ENCODE measurements around the gene TRPM7.

Gene TRPM7

DNA sequence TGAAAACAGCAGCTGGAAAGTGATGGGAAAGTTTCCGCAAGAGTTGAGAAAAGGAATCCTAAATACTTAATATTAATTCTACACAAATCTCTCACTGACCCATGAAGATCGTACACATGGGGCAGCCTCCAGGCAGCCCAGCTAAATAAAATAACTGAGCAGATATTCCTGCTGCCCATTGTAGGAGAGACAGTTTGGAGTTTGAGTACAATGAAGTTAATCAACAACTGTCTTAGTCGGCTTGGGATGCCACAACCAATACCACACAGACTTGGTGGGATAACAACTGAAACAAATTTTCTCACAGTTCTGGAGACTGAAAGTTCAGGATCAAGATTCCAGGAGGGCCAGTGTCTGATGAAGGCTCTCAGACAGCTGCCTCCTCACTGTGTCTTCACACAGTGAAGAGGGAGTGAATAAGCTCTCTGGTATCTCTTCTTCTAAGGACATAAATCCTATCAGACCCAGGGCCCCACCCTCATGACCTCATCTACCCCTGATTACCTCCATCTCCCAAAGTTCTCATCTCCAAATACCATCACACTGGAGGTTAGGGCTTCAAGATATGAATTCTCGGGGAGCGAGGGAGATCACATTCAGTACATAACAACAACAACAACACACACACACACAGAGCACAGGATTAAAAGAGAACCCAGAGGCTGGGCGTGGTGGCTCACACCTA is 9.7 kb downstream of the TRPM7 start:
- FAIRE-seq (no peak), DNase-seq (ENCODE audit: insufficient read length, low spot score) (no peak)
- TF ChIP-seq SPI1 (IDR thresholded peaks at IDR 0.05; ENCODE audit: low read depth, low read length) (no peak), POLR2A (IDR thresholded peaks at IDR 0.05; ENCODE audit: low read depth, low read length) (no peak), POLR2AphosphoS5 (IDR thresholded peaks at IDR 0.05; ENCODE audit: low read depth, low read length) (no peak)

DNA sequence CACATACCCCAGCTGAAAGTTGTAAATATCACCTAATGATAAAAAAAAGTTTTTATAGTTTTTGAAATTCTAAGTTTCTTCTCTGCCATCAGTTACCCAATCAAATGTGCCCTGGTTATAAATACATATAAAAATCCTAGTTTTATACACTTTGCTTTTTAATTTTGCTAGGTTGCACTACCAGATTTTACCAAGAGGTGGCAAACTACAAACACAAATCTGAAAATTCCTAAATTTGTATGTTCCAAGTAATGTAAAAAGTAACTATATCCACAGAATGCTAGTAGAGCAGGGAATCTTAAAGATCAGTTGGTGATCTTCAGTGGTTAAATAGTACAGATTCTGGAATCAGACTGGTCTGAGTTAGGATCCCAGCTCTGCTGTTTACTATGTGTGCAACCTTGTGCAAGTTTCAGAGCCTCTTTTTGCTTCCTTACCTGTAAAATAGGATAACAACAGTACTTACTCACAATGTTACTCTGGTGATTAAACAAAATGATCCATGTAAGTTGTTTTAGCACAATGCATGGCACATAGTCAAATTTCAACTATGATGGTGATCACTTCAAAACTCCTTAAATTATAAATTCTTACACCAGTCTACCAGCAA is 11.0 kb downstream of the TRPM7 start:
- no peak for FAIRE-seq
- TF ChIP-seq POLR2A (IDR thresholded peaks at IDR 0.05; ENCODE audit: low read depth, low read length) (no peak), POLR2AphosphoS5 (IDR thresholded peaks at IDR 0.05; ENCODE audit: low read depth, low read length) (no peak), POU2F2 (IDR thresholded peaks at IDR 0.05; ENCODE audit: low read depth, low read length) (no peak), PAX5 (IDR thresholded peaks at IDR 0.05; ENCODE audit: insufficient read depth, low read length, severe bottlenecking) (no peak), TAF1 (IDR thresholded peaks at IDR 0.05; ENCODE audit: low read depth, low read length) (no peak)
- DNase-seq (ENCODE audit: insufficient read length, low spot score): no peak

DNA sequence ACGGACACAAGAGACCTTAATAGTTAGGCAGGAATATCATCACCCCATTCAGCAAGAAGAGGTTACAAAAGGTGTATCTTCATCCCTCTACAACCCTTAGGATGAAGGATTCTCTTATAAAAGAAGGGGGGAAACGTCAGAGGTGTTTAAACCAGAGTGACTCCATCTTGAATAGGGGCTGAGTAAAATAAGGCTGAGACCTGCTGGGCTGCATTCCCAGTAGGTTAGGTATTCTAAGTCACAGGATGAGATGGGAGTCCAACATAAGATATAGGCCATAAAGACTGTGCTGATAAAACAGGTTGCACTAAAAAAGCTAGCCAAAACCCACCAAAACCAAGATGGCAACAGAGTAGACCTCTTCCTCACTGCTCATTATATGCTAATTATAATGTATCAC is 16.5 kb downstream of the TRPM7 start:
- FAIRE-seq: no peak
- no peak for DNase-seq (ENCODE audit: insufficient read length, low spot score)
- TF ChIP-seq POU2F2 (IDR thresholded peaks at IDR 0.05; ENCODE audit: low read depth, low read length): no peak

DNA sequence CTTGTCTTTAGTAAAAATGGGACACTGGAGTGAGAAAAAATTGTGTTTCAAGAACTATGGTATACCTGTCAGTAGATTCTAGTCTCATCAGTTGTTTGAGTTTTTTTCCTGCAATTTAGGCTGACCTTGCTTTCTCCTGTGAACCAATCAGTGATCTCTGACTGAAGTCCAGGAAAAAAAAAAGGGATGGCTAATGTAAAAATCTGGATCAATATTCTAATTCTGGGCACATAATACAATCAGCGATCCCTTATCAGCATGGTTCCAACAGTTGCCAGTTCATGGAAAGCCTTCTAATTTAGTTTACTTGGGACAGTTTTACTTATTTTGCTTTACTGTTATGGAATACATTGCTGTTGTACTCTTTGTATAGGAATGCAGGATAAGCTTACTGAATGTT is 17.0 kb downstream of the TRPM7 start:
- FAIRE-seq: no peak
- TF ChIP-seq POU2F2 (IDR thresholded peaks at IDR 0.05; ENCODE audit: low read depth, low read length) (no peak), POLR2AphosphoS5 (IDR thresholded peaks at IDR 0.05; ENCODE audit: low read depth, low read length) (no peak), SPI1 (IDR thresholded peaks at IDR 0.05; ENCODE audit: low read depth, low read length) (no peak), PAX5 (IDR thresholded peaks at IDR 0.05; ENCODE audit: insufficient read depth, low read length, severe bottlenecking) (no peak), TAF1 (IDR thresholded peaks at IDR 0.05; ENCODE audit: low read depth, low read length) (no peak), POLR2A (IDR thresholded peaks at IDR 0.05; ENCODE audit: low read depth, low read length) (no peak)
- DNase-seq (ENCODE audit: insufficient read length, low spot score): no peak

DNA sequence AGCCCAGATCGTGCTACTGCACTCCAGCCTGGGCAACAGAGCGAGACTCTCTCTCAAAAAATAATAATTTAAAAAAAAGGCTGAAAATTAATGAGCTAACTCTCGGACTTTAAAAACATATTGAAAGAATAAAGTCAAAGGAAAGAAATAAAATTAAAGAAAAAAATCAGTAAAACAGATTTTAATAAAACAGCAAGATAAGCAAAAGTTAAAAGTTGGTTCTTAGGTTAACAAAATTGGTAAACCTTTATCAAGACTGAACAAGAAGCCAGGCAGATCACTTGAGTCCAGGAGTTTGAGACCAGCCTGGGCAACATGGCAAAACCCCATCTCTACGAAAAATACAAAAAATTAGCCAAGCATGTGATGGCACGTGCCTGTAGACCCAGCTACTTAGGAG is 20.7 kb downstream of the TRPM7 start:
- FAIRE-seq (no peak), DNase-seq (ENCODE audit: insufficient read length, low spot score) (no peak)
- TF ChIP-seq POU2F2 (IDR thresholded peaks at IDR 0.05; ENCODE audit: low read depth, low read length) (no peak), PAX5 (IDR thresholded peaks at IDR 0.05; ENCODE audit: insufficient read depth, low read length, severe bottlenecking) (no peak), POLR2A (IDR thresholded peaks at IDR 0.05; ENCODE audit: low read depth, low read length) (no peak), POLR2AphosphoS5 (IDR thresholded peaks at IDR 0.05; ENCODE audit: low read depth, low read length) (no peak), SPI1 (IDR thresholded peaks at IDR 0.05; ENCODE audit: low read depth, low read length) (no peak), TAF1 (IDR thresholded peaks at IDR 0.05; ENCODE audit: low read depth, low read length) (no peak)

DNA sequence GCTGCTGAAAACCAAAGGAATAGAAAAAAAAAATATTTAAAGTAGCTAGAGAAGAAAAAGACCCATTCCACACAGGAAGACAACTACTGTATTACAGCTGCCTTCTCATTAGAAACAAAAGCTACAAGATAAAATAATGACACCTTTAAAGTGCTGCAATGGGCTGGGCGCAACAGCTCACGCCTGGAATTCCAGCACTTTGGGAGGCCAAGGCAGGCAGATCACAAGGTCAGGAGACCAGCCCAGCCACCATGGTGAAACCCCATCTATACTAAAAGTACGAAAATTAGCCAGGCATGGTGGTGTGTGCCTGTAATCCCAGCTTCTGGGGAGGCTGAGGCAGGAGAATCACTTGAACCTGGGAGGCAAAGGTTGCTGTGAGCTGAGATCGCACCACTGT is 31.0 kb downstream of the TRPM7 start:
- TF ChIP-seq POLR2A (IDR thresholded peaks at IDR 0.05; ENCODE audit: low read depth, low read length) (no peak), PAX5 (IDR thresholded peaks at IDR 0.05; ENCODE audit: insufficient read depth, low read length, severe bottlenecking) (no peak), POU2F2 (IDR thresholded peaks at IDR 0.05; ENCODE audit: low read depth, low read length) (no peak), SPI1 (IDR thresholded peaks at IDR 0.05; ENCODE audit: low read depth, low read length) (no peak), TAF1 (IDR thresholded peaks at IDR 0.05; ENCODE audit: low read depth, low read length) (no peak), POLR2AphosphoS5 (IDR thresholded peaks at IDR 0.05; ENCODE audit: low read depth, low read length) (no peak)
- DNase-seq (ENCODE audit: insufficient read length, low spot score) (no peak), FAIRE-seq (no peak)

DNA sequence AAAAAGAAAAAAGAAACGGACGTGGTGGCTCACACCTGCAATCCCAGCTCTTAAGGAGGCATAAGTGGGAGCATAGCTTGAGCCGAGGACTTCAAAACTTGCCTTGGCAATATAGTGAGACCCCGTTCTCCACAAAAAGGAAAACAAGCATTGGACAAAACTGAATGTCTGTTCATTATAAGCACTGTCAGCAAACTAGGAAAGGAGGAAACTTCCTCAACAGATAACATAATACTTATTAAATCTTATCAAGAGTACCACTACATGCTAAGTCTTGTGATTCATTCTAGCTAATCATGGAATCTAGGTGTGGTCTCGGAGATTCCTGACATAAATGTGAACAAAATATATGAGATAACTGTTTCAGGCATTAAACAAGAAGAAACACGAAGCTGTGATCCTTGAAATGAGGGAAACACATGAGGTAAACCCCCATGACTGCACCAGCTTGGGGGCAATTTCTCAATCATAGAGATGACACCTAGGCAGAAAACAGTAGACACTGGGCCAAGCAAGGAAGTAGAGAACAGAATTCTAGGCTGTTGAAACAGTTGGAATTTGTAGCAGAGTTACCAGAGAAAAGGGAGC is 33.3 kb downstream of the TRPM7 start:
- DNase-seq (ENCODE audit: insufficient read length, low spot score) (no peak), FAIRE-seq (no peak)
- TF ChIP-seq TAF1 (IDR thresholded peaks at IDR 0.05; ENCODE audit: low read depth, low read length): no peak
- no peak for TF ChIP-seq POLR2A (IDR thresholded peaks at IDR 0.05; ENCODE audit: low read depth, low read length)
- no peak for TF ChIP-seq SPI1 (IDR thresholded peaks at IDR 0.05; ENCODE audit: low read depth, low read length)
- TF ChIP-seq POU2F2 (IDR thresholded peaks at IDR 0.05; ENCODE audit: low read depth, low read length): no peak
- TF ChIP-seq PAX5 (IDR thresholded peaks at IDR 0.05; ENCODE audit: insufficient read depth, low read length, severe bottlenecking): no peak
- TF ChIP-seq POLR2AphosphoS5 (IDR thresholded peaks at IDR 0.05; ENCODE audit: low read depth, low read length): no peak

DNA sequence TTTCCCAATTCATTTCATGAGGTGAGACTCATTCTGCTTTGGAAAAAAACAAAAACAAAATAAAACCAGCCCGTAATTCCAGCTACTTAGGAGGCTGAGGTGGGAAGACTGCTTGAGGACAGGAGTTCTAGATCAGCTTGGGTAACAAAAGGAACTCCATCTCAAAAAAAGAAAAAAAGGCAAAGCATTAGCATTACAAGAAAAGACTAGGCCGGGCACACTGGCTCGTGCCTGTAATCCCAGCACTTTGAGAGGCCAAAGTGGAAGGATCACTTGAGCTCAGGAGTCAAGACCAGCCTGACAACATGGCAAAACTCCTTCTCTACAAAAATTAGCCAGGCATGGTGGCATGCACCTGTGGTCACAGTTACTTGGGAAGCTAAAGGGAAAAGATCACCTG is 33.9 kb downstream of the TRPM7 start:
- TF ChIP-seq PAX5 (IDR thresholded peaks at IDR 0.05; ENCODE audit: insufficient read depth, low read length, severe bottlenecking) (no peak), TAF1 (IDR thresholded peaks at IDR 0.05; ENCODE audit: low read depth, low read length) (no peak), POU2F2 (IDR thresholded peaks at IDR 0.05; ENCODE audit: low read depth, low read length) (no peak)
- no peak for DNase-seq (ENCODE audit: insufficient read length, low spot score)
- no peak for FAIRE-seq

DNA sequence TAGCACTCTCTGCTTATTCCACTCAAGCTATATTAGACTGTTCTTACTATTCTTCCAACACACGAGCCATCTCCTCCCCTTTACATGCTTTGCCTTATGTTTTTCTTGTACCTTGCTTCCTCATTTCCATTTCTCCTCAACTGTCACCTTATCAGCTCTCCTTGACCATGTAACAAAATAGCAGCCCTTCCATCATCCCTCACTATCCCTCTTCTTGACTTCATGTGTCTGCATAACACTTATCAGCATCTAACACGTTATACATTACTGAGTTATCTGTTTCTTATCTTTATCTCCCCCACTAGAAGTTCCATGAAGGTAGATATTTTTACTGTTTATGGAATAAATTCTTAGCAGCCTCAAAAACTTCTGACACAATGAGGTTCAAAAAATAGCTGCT is 45.3 kb downstream of the TRPM7 start:
- DNase-seq (ENCODE audit: insufficient read length, low spot score) (no peak), FAIRE-seq (no peak)
- TF ChIP-seq SPI1 (IDR thresholded peaks at IDR 0.05; ENCODE audit: low read depth, low read length) (no peak), POLR2AphosphoS5 (IDR thresholded peaks at IDR 0.05; ENCODE audit: low read depth, low read length) (no peak), POU2F2 (IDR thresholded peaks at IDR 0.05; ENCODE audit: low read depth, low read length) (no peak), PAX5 (IDR thresholded peaks at IDR 0.05; ENCODE audit: insufficient read depth, low read length, severe bottlenecking) (no peak), TAF1 (IDR thresholded peaks at IDR 0.05; ENCODE audit: low read depth, low read length) (no peak), POLR2A (IDR thresholded peaks at IDR 0.05; ENCODE audit: low read depth, low read length) (no peak)

DNA sequence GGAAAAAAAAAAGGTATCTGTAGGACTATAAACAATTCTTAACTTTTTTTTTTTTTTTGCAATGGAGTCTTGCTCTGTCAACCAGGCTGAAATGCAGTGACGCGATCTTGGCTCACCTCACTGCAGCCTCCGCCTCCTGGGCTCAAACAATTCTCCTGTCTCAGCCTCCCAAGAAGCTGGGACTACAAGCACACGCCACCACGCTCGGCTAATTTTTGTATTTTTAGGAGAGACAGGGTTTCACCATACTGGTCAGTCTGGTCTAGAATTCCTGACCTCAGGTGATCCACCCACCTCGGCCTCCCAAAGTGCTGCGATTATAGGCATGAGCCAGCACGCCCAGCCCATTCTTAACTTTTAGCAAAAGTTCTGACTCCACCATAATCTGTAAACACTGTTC is 50.5 kb downstream of the TRPM7 start:
- DNase-seq (ENCODE audit: insufficient read length, low spot score) (no peak), FAIRE-seq (no peak)
- TF ChIP-seq SPI1 (IDR thresholded peaks at IDR 0.05; ENCODE audit: low read depth, low read length) (no peak), PAX5 (IDR thresholded peaks at IDR 0.05; ENCODE audit: insufficient read depth, low read length, severe bottlenecking) (no peak), POU2F2 (IDR thresholded peaks at IDR 0.05; ENCODE audit: low read depth, low read length) (no peak)

Measured in GM12891 (cell line).